A549 (cell line): ENCODE data around the gene STAG3. TPM values are rescaled to one million over a fixed set of nuclear protein-coding genes. Genes with fewer than 3 reads are reported as not detected.

Experiments
- ATAC-seq, 2 experiments: fragments of 200-7000 bp in 1 of 2; fragments of >200 bp in 1 of 2; cut with Nextera tagmentation in 1 of 2; cut with Tn5 transposase in 1 of 2; 3 replicates each; pipeline versions ENCODE4 v1.8.0 to v1.9.1; 2018 to 2020; ENCODE audit warnings: mild to moderate bottlenecking in 1 of 2, moderate library complexity in 1 of 2
- CTCF ChIA-PET: fragments of 300-600 bp; sonication (Branson Sonifier 250); formaldehyde crosslinking; extraction: SDS; loops from one replicate; lab custom pipeline; 2021; ENCODE audit warnings: antibody characterized with exemption, inconsistent platforms; lab: Yijun Ruan, JAX
- POLR2A ChIA-PET: fragments of 350-600 bp; formaldehyde crosslinking; extraction: SDS; loops from one replicate; lab custom pipeline; 2021; ENCODE audit warnings: antibody characterized with exemption, inconsistent platforms; lab: Yijun Ruan, JAX
- DNase-seq, 2 experiments: peaks; one replicate each; pipeline versions ENCODE4 v3.0.0 to v3.0.0-alpha.2; 2011 to 2016; ENCODE audit warnings: low read depth in 1 of 2, low spot score in 1 of 2
- FAIRE-seq: peaks from 2 replicates; lab custom pipeline; 2011; peaks lifted over from hg19 to GRCh38; lab: Jason Lieb, UNC
- H3K27ac ChIP-seq, 2 experiments: fragments of >200 bp; sonication (Bioruptor Twin); formaldehyde crosslinking; 3 replicates each; pipeline ENCODE4 v1.5.1; 2016 to 2017
- H3K4me1 ChIP-seq: fragments of >200 bp; sonication (Bioruptor Twin); formaldehyde crosslinking; 3 replicates; pipeline ENCODE4 v1.6.1; 2016
- H3K4me2 ChIP-seq: fragments of >200 bp; sonication (Bioruptor Twin); formaldehyde crosslinking; 3 replicates; pipeline ENCODE4 v1.6.1; 2016
- H3K4me3 ChIP-seq: fragments of >200 bp; sonication (Bioruptor Twin); formaldehyde crosslinking; 3 replicates; pipeline ENCODE4 v1.5.1; 2016
- H3K9me3 ChIP-seq: fragments of >200 bp; sonication (Bioruptor Twin); formaldehyde crosslinking; 3 replicates; pipeline ENCODE4 v1.6.1; 2016
- CBX2 ChIP-seq: fragments of 200-600 bp; sonication (generic); IDR thresholded peaks from 2 replicates; pipeline ENCODE4 v1.6.1; 2016; ENCODE audit warnings: low read depth, mild to moderate bottlenecking, borderline replicate concordance
- CBX8 ChIP-seq: fragments of 200-600 bp; sonication (generic); IDR thresholded peaks from 2 replicates; pipeline ENCODE4 v1.6.1; 2016
- CEBPB ChIP-seq, 2 experiments: fragments of >200 bp in 1 of 2; sonication (Bioruptor Twin) in 1 of 2; formaldehyde crosslinking in 1 of 2; IDR thresholded peaks; 2 replicates each; pipeline ENCODE4 v1.6.1; 2012 to 2016
- EHF ChIP-seq: fragments of 250-450 bp; sonication (Bioruptor Pico); IDR thresholded peaks from 2 replicates; pipeline ENCODE4 v1.5.0; 2020; ENCODE audit warnings: mild to moderate bottlenecking
- ELK1 ChIP-seq: fragments of 150-350 bp; IDR thresholded peaks from 2 replicates; pipeline ENCODE4 v1.6.1; 2014; ENCODE audit warnings: low read depth, mild to moderate bottlenecking, low read length
- ESRRA ChIP-seq: fragments of 150-350 bp; IDR thresholded peaks from 2 replicates; pipeline ENCODE4 v1.6.1; 2014; ENCODE audit warnings: mild to moderate bottlenecking, low read length, borderline replicate concordance
- GATA3 ChIP-seq: IDR thresholded peaks from 2 replicates; pipeline ENCODE4 v1.6.1; 2012; ENCODE audit warnings: borderline replicate concordance
- HMGXB4 ChIP-seq: fragments of 250-450 bp; sonication (Bioruptor Pico); IDR thresholded peaks from 2 replicates; pipeline ENCODE4 v1.5.0; 2021; ENCODE audit warnings: mild to moderate bottlenecking, moderate library complexity, borderline replicate concordance
- HOXA7 ChIP-seq: fragments of 250-450 bp; sonication (Bioruptor Pico); IDR thresholded peaks from 2 replicates; pipeline ENCODE4 v1.5.0; 2020; ENCODE audit warnings: mild to moderate bottlenecking, moderate library complexity
- POLR2A ChIP-seq: IDR thresholded peaks from 2 replicates; pipeline ENCODE4 v1.6.1; 2012; ENCODE audit warnings: mild to moderate bottlenecking, low read length
- RARB ChIP-seq: fragments of 250-450 bp; sonication (Bioruptor Pico); IDR thresholded peaks from 2 replicates; pipeline ENCODE4 v1.8.0; 2021; ENCODE audit warnings: mild to moderate bottlenecking, moderate library complexity
- RFX5 ChIP-seq: fragments of 450-650 bp; IDR thresholded peaks from 2 replicates; pipeline ENCODE4 v1.7.1; 2014; ENCODE audit warnings: antibody characterized with exemption, mild to moderate bottlenecking, moderate library complexity
- SMC3 ChIP-seq: fragments of >200 bp; sonication (Bioruptor Twin); formaldehyde crosslinking; IDR thresholded peaks from 3 replicates; pipeline ENCODE4 v1.6.1; 2018; ENCODE audit warnings: inconsistent platforms
- SREBF2 ChIP-seq: fragments of 450-650 bp; IDR thresholded peaks from 2 replicates; pipeline ENCODE4 v1.6.1; 2014; ENCODE audit warnings: mild to moderate bottlenecking, moderate library complexity
- TFCP2L1 ChIP-seq: fragments of 250-450 bp; sonication (Bioruptor Pico); IDR thresholded peaks from 2 replicates; pipeline ENCODE4 v1.5.0; 2021; ENCODE audit warnings: mild to moderate bottlenecking
- TP53 ChIP-seq: fragments of 250-450 bp; sonication (Bioruptor Pico); IDR thresholded peaks from 2 replicates; pipeline ENCODE4 v1.5.0; 2021; ENCODE audit warnings: mild to moderate bottlenecking, moderate library complexity
- USF2 ChIP-seq: fragments of 450-650 bp; IDR thresholded peaks from 2 replicates; pipeline ENCODE4 v1.6.1; 2014; ENCODE audit warnings: antibody characterized with exemption
- ZC3H11A ChIP-seq: fragments of 450-650 bp; IDR thresholded peaks from 2 replicates; pipeline ENCODE4 v1.6.1; 2014; ENCODE audit warnings: antibody characterized with exemption, mild to moderate bottlenecking
- ZSCAN20 ChIP-seq: fragments of 250-450 bp; sonication (Bioruptor Pico); IDR thresholded peaks from 2 replicates; pipeline ENCODE4 v1.8.0; 2022; ENCODE audit warnings: mild to moderate bottlenecking, moderate library complexity
- WGBS: methylation state at CpG from one replicate; pipeline ENCODE4 v1.1.6; 2017; ENCODE audit errors: missing lambda C conversion rate; 5-methylcytosine and 5-hydroxymethylcytosine counted together
- polyA plus RNA-seq, 4 experiments: library from polyadenylated mRNA; depleted of rRNA in 3 of 4; stranded (reverse); fragments of >200 nt; fragmentation: RNase III in 1 of 4; extraction: RNeasy Plus Mini Kit Qiagen cat#74134 plus additional on column Dnase treatment in 1 of 4; gene quantifications; 2 replicates in 3 of 4; 3 replicates in 1 of 4; pipeline ENCODE4 v1.2.3, GENCODE V29; 2011 to 2017
- TF ChIP-seq, protein P1 (sequence below): fragments of >200 bp; sonication (Bioruptor Twin); formaldehyde crosslinking; IDR thresholded peaks from 3 replicates; pipeline ENCODE4 v1.5.1; 2016
- TF ChIP-seq, protein P2 (sequence below): IDR thresholded peaks from 2 replicates; pipeline ENCODE4 v1.6.1; 2012

STAG3 gene
- polyA plus RNA-seq, 2 of the 4 experiments (the other 2 are of a cell fraction) = 0.25 to 0.50 TPM

DNA sequence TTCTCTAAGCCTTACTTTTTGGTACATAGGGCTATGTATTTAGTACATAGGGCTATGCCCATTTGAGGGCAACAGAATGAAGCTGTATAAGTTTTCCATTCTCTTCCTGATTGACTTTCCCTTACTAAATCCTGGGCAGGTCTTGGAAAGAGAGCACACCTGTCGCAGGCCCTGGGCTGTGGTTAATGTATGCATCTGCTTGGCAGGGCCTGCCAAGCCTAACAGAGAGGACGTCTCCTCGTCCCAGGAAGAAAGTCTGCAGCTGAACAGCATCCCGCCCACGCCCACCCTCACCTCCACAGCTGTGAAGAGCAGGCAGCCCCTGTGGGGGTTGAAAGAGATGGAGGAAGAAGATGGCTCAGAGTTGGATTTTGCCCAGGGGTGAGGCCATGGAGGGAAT lies 33.1 kb downstream of the STAG3 start (continued):
- TF ChIP-seq, protein P1, sequence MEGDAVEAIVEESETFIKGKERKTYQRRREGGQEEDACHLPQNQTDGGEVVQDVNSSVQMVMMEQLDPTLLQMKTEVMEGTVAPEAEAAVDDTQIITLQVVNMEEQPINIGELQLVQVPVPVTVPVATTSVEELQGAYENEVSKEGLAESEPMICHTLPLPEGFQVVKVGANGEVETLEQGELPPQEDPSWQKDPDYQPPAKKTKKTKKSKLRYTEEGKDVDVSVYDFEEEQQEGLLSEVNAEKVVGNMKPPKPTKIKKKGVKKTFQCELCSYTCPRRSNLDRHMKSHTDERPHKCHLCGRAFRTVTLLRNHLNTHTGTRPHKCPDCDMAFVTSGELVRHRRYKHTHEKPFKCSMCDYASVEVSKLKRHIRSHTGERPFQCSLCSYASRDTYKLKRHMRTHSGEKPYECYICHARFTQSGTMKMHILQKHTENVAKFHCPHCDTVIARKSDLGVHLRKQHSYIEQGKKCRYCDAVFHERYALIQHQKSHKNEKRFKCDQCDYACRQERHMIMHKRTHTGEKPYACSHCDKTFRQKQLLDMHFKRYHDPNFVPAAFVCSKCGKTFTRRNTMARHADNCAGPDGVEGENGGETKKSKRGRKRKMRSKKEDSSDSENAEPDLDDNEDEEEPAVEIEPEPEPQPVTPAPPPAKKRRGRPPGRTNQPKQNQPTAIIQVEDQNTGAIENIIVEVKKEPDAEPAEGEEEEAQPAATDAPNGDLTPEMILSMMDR = no peak
- TF ChIP-seq HOXA7 (CRISPR knock-in tag) (no peak), ZC3H11A (no peak), HMGXB4 (CRISPR knock-in tag) (no peak), CBX2 (no peak), RFX5 (no peak)
- TF ChIP-seq, all 56 proteins: peak for 0

DNA sequence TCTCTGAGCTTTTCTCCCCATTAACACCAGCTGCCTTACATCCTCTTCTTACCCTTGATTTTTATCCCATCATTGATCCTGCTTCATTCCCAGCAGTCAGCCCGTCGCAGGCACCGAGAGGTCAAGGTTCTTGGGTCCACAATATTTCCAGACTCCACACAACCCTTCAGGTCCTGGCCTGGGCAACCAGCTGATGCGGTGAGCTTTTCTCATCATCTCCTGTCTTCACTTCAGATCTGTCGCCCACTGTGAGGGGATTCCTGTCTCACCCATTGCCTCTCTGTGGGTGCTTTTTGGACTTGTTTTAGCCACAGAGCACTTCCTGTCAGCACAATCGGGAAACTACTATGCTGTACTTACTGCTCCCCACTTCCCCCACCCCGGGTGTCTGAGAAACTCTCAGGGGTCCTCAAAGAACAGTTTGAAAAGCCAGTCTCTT lies 33.6 kb downstream of the STAG3 start:
- H3K27ac ChIP-seq = no peak overlapping the region
- no peaks in the 10 kb centered on the region for H3K9me3 ChIP-seq
- 85% methylated on average over 7 of the region's 7 CpGs for WGBS
- DNase-seq (no peak), FAIRE-seq (no peak)
- H3K4me1 ChIP-seq = no peaks in the 10 kb centered on the region
- POLR2A ChIA-PET = interaction anchor here (0.5 kb wide), 1 partner anchor 159 kb away, joined by 3 read pairs; no protein-coding TSS in a partner anchor
- CTCF ChIA-PET = interaction anchor here (1.6 to 4.2 kb wide), 2 partner anchors 9 to 78 kb away, joined by 4 to 23 read pairs; no protein-coding TSS in a partner anchor
- TF ChIP-seq GATA3 (no peak), POLR2A (no peak), ESRRA (no peak), RARB (CRISPR knock-in tag) (no peak), CBX8 (no peak), TP53 (no peak), EHF (CRISPR knock-in tag) (no peak), ELK1 (no peak), TFCP2L1 (CRISPR knock-in tag) (no peak), ZC3H11A (no peak), SREBF2 (no peak), ZSCAN20 (CRISPR knock-in tag) (no peak), SMC3 (no peak), USF2 (no peak)
- TF ChIP-seq, protein P2, sequence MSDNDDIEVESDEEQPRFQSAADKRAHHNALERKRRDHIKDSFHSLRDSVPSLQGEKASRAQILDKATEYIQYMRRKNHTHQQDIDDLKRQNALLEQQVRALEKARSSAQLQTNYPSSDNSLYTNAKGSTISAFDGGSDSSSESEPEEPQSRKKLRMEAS = no peak
- TF ChIP-seq, all 56 proteins: peak for 0
- no peak overlapping the region for H3K4me2 ChIP-seq
- H3K4me3 ChIP-seq = no peak overlapping the region
- ATAC-seq = no peak

DNA sequence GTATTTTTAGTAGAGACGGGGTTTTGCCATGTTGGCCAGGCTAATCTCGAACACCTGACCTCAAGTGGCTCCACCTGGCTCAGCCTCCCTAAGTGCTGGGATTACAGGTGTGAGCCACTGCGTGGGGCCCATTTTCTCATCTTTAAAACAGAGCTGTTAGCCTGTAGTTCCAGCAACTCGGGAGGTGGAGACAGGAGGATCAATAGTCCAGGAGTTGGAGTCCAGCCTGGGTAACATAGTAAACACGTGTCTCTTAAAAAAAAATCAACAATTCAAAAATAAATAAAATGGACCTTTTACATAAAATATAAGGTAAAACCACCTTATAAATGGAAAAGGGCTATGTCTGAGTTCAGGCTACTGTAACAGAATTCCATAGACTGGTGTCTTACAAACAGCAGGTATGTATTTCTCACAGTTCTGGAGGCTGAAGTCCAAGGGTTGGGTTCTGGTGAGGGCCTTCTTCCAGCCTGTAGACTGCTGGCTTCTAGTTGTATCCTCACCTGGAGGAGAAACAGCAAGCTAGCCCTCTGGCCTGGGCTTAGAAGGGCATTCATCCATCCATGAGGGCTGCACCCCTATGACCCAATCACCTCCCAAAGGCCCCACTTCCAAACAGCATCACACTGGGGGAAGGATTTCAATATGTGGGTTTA lies 35.0 kb downstream of the STAG3 start:
- Histone ChIP-seq H3K9me3 (no peaks in the 10 kb centered on the region), H3K4me2 (no peak overlapping the region), H3K4me3 (no peak overlapping the region), H3K27ac (no peak overlapping the region), H3K4me1 (no peaks in the 10 kb centered on the region)
- ATAC-seq (no peak), FAIRE-seq (no peak), DNase-seq (no peak)
- CTCF ChIA-PET = interaction anchor here (1.0 to 6.8 kb wide), 2 partner anchors 15 to 80 kb away, joined by 3 to 58 read pairs; no protein-coding TSS in a partner anchor
- POLR2A ChIA-PET = no interaction called here
- TF ChIP-seq CBX2 (no peak), CEBPB (IDR thresholded peaks at IDR 0.05) (no peak), SMC3 (no peak)
- 90% methylated on average over 5 of the region's 5 CpGs for WGBS
